T-helper 17 cell (primary cell): ENCODE data around the gene ELK1. TPM values are rescaled to one million over a fixed set of nuclear protein-coding genes. Genes with fewer than 3 reads are reported as not detected.
"Not testable (repeated sequence)": the region's sequence is repeated elsewhere in the genome, so short reads cannot be mapped to it uniquely, and the experiment has no call there.

Experiments
- ATAC-seq: fragments of 150-1000 bp; cut with Tn5 transposase; 2 replicates; pipeline ENCODE4 v1.10.0; 2021; ENCODE audit warnings: mild to moderate bottlenecking, moderate library complexity
- DNase-seq, 3 donors: peaks; one replicate each; pipeline versions ENCODE4 v3.0.0 to v3.0.0-alpha.2; 2020 to 2021
- H3K9me3 ChIP-seq: one replicate; pipeline ENCODE4 v1.7.0; 2013; ENCODE audit warnings: low read length, mild to moderate bottlenecking; ENCODE audit not compliant: control insufficient read depth, poor library complexity, severe bottlenecking
- H3K27ac Mint-ChIP-seq: one replicate; pipeline ENCODE4 v1.8.0; 2022; ENCODE audit warnings: mild to moderate bottlenecking, moderate library complexity, mixed read lengths
- H3K27me3 Mint-ChIP-seq: one replicate; pipeline ENCODE4 v1.8.0; 2022; ENCODE audit warnings: mixed read lengths
- H3K36me3 Mint-ChIP-seq: one replicate; pipeline ENCODE4 v1.8.0; 2022; ENCODE audit warnings: low read depth, mixed read lengths
- H3K4me1 Mint-ChIP-seq: one replicate; pipeline ENCODE4 v1.8.0; 2022; ENCODE audit warnings: mild to moderate bottlenecking, mixed read lengths
- H3K4me3 Mint-ChIP-seq: one replicate; pipeline ENCODE4 v1.8.0; 2022; ENCODE audit warnings: mild to moderate bottlenecking, moderate library complexity, mixed read lengths
- total RNA-seq, 4 donors: library from RNA in 2 of 4; stranded (reverse) in 2 of 4; gene quantifications; one replicate each; pipeline ENCODE4 v1.2.3 and lab custom pipeline; 2022 to 2026

Gene ELK1, protein sequence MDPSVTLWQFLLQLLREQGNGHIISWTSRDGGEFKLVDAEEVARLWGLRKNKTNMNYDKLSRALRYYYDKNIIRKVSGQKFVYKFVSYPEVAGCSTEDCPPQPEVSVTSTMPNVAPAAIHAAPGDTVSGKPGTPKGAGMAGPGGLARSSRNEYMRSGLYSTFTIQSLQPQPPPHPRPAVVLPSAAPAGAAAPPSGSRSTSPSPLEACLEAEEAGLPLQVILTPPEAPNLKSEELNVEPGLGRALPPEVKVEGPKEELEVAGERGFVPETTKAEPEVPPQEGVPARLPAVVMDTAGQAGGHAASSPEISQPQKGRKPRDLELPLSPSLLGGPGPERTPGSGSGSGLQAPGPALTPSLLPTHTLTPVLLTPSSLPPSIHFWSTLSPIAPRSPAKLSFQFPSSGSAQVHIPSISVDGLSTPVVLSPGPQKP
- total RNA-seq (10 to 100 TPM; 33.0 to 33.2 TPM), total RNA-seq (lab: John Stamatoyannopoulos, UW) (33.0 to 40.4 reads per million in 2 donors)

- peaks cover 5% of the 10 kb centered on the region for H3K36me3 Mint-ChIP-seq
- no peaks in the 10 kb centered on the region for H3K27me3 Mint-ChIP-seq
- DNase-seq (peak; percentile 74 to 84 (median 74)), ATAC-seq (peak; percentile 93)
- H3K9me3 ChIP-seq, result no peaks in the 10 kb centered on the region
- H3K4me1 Mint-ChIP-seq, result peaks cover 27% of the 10 kb centered on the region
- peak within 1 kb of the TSS; percentile 94 for H3K27ac Mint-ChIP-seq
- H3K4me3 Mint-ChIP-seq, result peak within 1 kb of the TSS; percentile 96
Measured at GRCh38 chrX:47650164-47651042, at the start of gene ELK1. TSS of gene ELK1 (minus strand) at chrX:47650563. CDS start at chrX:47641441, 9,122 bp downstream.

- no peak overlapping the region for H3K4me3 Mint-ChIP-seq
- no peaks in the 10 kb centered on the region for H3K36me3 Mint-ChIP-seq
- no peak overlapping the region for H3K27ac Mint-ChIP-seq
- H3K9me3 ChIP-seq, result no peaks in the 10 kb centered on the region
- ATAC-seq (no peak), DNase-seq (no peak)
- no peaks in the 10 kb centered on the region for H3K27me3 Mint-ChIP-seq
- no peaks in the 10 kb centered on the region for H3K4me1 Mint-ChIP-seq
Measured at GRCh38 chrX:47697181-47697580, 46.8 kb upstream of the ELK1 start.

DNA sequence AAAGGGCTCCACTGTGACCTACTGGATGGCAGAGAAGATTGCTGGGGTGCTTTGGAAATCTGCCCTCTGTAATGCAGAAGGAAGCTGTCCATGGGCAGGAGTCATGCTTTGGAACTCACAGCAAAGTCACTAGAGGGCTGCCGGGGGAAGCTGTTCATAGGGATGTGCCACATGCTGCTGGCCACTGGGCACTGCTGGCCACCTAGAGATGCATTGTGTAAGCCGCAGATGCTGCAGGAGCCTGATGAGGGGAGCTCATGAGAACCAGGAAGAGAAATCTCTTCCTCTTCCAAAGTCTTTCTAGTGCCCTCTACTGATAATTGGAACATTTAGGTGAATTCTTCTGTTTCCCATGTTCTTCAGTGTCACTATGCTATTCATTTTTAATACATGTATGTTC is 39.8 kb upstream of the ELK1 start:
- Mint-ChIP-seq H3K4me1 (no peaks in the 10 kb centered on the region), H3K27me3 (peaks cover 5% of the 10 kb centered on the region), H3K36me3 (no peaks in the 10 kb centered on the region), H3K27ac (no peak overlapping the region), H3K4me3 (no peak overlapping the region)
- no peaks in the 10 kb centered on the region for H3K9me3 ChIP-seq
- no peak for DNase-seq
- ATAC-seq, result no peak

- H3K36me3 Mint-ChIP-seq, result no peaks in the 10 kb centered on the region
- H3K27ac Mint-ChIP-seq, result no peak overlapping the region
- H3K4me1 Mint-ChIP-seq, result no peaks in the 10 kb centered on the region
- no peaks in the 10 kb centered on the region for H3K9me3 ChIP-seq
- no peak for DNase-seq
- H3K4me3 Mint-ChIP-seq, result no peak overlapping the region
- H3K27me3 Mint-ChIP-seq, result peaks cover 5% of the 10 kb centered on the region
- no peak for ATAC-seq
Measured at GRCh38 chrX:47687263-47687662, 36.9 kb upstream of the ELK1 start.

GRCh38 chrX:47683829-47684205 is 33.5 kb upstream of the ELK1 start:
- Mint-ChIP-seq H3K4me3 (no peak overlapping the region), H3K27me3 (peaks cover 13% of the 10 kb centered on the region), H3K36me3 (no peaks in the 10 kb centered on the region), H3K27ac (no peak overlapping the region), H3K4me1 (no peaks in the 10 kb centered on the region)
- H3K9me3 ChIP-seq, result no peaks in the 10 kb centered on the region
- no peak for DNase-seq
- ATAC-seq, result no peak

DNA sequence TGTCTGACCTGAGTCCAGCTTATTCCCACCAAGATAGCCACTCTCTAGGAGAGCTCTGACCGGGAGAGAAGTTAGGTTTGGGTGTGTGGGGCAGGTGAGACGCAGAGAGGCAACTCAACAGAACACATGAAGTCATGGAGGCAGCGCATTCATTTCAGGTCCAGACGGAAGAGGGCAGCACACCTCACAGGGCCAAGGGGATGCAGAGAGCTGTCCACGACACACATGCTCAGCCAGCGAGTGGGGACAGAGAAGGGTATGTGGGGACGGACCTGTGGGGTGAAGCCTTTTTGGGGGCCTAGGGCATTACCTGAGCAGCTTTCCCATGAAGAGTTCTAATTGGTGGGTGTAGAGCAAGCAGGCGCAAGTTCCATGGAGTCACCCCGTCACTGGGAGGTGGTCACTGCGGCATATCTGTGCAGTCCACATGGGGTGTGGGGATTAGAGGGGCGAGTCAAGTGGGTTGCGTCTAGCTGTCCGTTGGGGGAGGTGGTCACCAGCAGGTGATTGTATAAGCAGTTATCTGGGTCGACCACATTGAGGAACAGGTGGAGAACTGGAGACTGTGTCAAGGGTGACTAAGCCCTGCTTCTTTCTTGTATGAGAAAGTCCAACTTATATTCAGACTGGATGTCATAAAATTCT is 32.9 kb upstream of the ELK1 start:
- no peaks in the 10 kb centered on the region for H3K4me1 Mint-ChIP-seq
- H3K27ac Mint-ChIP-seq, result no peak overlapping the region
- no peak overlapping the region for H3K4me3 Mint-ChIP-seq

DNA sequence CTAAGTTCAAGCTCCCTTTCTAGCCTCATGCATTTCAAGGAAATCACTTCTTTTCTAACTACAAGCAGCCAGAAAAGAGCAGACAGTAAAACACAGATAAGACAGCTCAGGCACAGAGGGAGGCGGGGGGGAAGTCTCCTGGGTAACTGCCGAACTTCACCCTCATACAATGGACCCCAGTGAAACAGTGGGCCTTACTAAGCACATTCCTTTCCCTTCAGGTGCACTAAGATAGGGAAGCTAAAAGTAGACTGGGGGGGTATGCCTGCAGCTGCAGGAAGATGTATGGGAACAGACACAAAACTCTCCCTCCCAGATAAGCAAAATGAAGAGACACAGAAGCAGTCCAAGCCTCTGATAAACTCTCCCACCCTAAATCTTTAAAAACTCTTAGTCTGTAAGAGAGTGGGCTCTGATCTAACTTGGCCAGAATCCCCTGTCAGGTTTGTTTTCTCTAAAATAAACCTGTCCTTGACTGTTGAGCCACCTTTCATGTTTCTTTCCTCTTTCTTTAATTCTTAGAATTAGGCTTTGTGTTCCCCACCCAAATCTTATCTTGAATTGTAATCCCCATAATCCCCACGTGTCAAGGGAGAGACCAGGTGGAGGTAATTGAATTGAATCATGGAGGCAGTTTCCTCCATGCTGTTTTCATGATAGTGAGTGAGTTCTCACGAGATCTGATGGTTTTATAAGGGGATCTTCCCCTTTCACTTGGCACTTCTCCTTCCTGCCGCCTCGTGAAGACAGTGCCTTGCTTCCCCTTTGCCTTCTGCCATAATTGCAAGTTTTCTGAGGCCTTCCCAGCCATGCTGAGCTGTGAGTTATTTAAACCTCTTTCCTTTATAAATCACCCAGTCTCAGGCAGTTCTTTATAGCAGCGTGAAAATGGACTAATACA is 25.8 kb upstream of the ELK1 start:
- H3K36me3 Mint-ChIP-seq, H3K4me1 Mint-ChIP-seq, H3K27ac Mint-ChIP-seq, H3K4me3 Mint-ChIP-seq, ATAC-seq, H3K9me3 ChIP-seq, DNase-seq: not testable (repeated sequence)
- H3K27me3 Mint-ChIP-seq, result peaks cover 13% of the 10 kb centered on the region

More for the DNA sequence above, 32.9 kb upstream of the ELK1 start:
- Mint-ChIP-seq H3K36me3 (no peaks in the 10 kb centered on the region), H3K27me3 (peaks cover 13% of the 10 kb centered on the region)
- H3K9me3 ChIP-seq, result no peaks in the 10 kb centered on the region
- no peak for ATAC-seq
- DNase-seq, result no peak

DNA sequence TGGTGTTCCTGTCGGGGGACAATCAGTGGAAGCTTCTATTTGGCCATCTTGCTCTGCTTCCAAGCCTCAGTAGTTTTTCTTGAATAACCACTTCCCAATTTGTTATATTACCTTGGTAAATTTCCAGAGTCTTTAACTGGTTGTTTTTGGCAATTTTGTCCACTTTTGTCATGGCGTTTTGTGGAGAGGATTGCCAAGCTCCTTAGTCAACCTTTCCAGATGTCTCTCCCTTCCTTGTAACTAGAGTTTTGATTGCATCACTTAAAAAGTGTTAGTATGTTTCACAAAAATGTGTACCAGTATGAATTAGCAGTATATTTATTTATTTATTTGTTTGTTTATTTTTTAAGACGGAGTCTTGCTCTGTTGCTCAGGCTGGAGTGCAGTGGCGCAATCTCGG is 24.4 kb upstream of the ELK1 start:
- no peak overlapping the region for H3K27ac Mint-ChIP-seq
- ATAC-seq, result no peak
- no peaks in the 10 kb centered on the region for H3K9me3 ChIP-seq
- no peak overlapping the region for H3K4me3 Mint-ChIP-seq
- no peaks in the 10 kb centered on the region for H3K36me3 Mint-ChIP-seq
- H3K27me3 Mint-ChIP-seq, result peaks cover 9% of the 10 kb centered on the region
- no peaks in the 10 kb centered on the region for H3K4me1 Mint-ChIP-seq
- no peak for DNase-seq

GRCh38 chrX:47665797-47666196 is 15.4 kb upstream of the ELK1 start:
- H3K36me3 Mint-ChIP-seq, result not testable (repeated sequence)

GRCh38 chrX:47664737-47665136 is 14.4 kb upstream of the ELK1 start:
- Mint-ChIP-seq H3K36me3 (no peaks in the 10 kb centered on the region), H3K27ac (no peak overlapping the region), H3K4me3 (no peak overlapping the region), H3K27me3 (no peaks in the 10 kb centered on the region), H3K4me1 (no peaks in the 10 kb centered on the region)
- H3K9me3 ChIP-seq, result no peaks in the 10 kb centered on the region
- ATAC-seq (no peak), DNase-seq (no peak)

More at GRCh38 chrX:47665797-47666196, 15.4 kb upstream of the ELK1 start:
- not testable (repeated sequence) for H3K4me3 Mint-ChIP-seq, H3K9me3 ChIP-seq, DNase-seq, H3K27ac Mint-ChIP-seq, H3K27me3 Mint-ChIP-seq, ATAC-seq, H3K4me1 Mint-ChIP-seq

- no peaks in the 10 kb centered on the region for H3K9me3 ChIP-seq
- H3K4me3 Mint-ChIP-seq, result no peak overlapping the region
- DNase-seq, result no peak
- no peaks in the 10 kb centered on the region for H3K27me3 Mint-ChIP-seq
- H3K27ac Mint-ChIP-seq, result no peak overlapping the region
- ATAC-seq, result no peak
- peaks cover 5% of the 10 kb centered on the region for H3K4me1 Mint-ChIP-seq
- no peaks in the 10 kb centered on the region for H3K36me3 Mint-ChIP-seq
Measured at GRCh38 chrX:47662144-47662657, 11.8 kb upstream of the ELK1 start.

- no peak for DNase-seq
- Mint-ChIP-seq H3K36me3 (peaks cover under 1% of the 10 kb centered on the region), H3K4me3 (no peak overlapping the region), H3K4me1 (peaks cover 5% of the 10 kb centered on the region), H3K27me3 (no peaks in the 10 kb centered on the region), H3K27ac (no peak overlapping the region)
- no peaks in the 10 kb centered on the region for H3K9me3 ChIP-seq
- ATAC-seq, result no peak
Measured at GRCh38 chrX:47661539-47661938, 11.2 kb upstream of the ELK1 start.
